Epithelial cell of proximal tubule (primary cell): ENCODE measurements around the gene C6orf89. TPM values are rescaled to one million over a fixed set of nuclear protein-coding genes. Genes with fewer than 3 reads are reported as not detected.

Experiments
- DNase-seq: peaks from one replicate; pipeline ENCODE4 v3.0.0-alpha.2; 2011; ENCODE audit warnings: low read depth
- H3K4me3 ChIP-seq: 2 replicates; pipeline ENCODE4 v1.5.1; 2011; ENCODE audit warnings: low read depth, mild to moderate bottlenecking, low read length
- CTCF ChIP-seq: conservative IDR thresholded peaks from 2 replicates; pipeline ENCODE4 v1.5.1; 2012; ENCODE audit warnings: low read depth, mild to moderate bottlenecking, low read length
- total RNA-seq: library from RNA; depleted of rRNA; stranded (reverse); fragments of >200 nt; gene quantifications from 2 replicates; pipeline ENCODE4 v1.2.3, GENCODE V29; 2015

Gene C6orf89
- total RNA-seq, 1 donor from 2014 or later = 16.3 TPM

- DNase-seq = no peak
- no peak for TF ChIP-seq CTCF
- no peak overlapping the region for H3K4me3 ChIP-seq
Observed at GRCh38 chr6:36949636-36950035, 63.9 kb downstream of the C6orf89 start.

GRCh38 chr6:36953931-36954261 lies 68.1 kb downstream of the C6orf89 start:
- no peak for TF ChIP-seq CTCF
- H3K4me3 ChIP-seq = no peak overlapping the region
- no peak for DNase-seq

GRCh38 chr6:36954262-36954931 lies 68.6 kb downstream of the C6orf89 start, which contains the start of gene PI16:
PI16 (plus strand) TSS chr6:36954738; CDS start chr6:36954761, 23 bp downstream.
- no peak for TF ChIP-seq CTCF
- no peak for DNase-seq

GRCh38 chr6:36955136-36955535 lies 69.4 kb downstream of the C6orf89 start:
- no peak for TF ChIP-seq CTCF
- no peak overlapping the region for H3K4me3 ChIP-seq
- DNase-seq = no peak

More at GRCh38 chr6:36954262-36954931, 68.6 kb downstream of the C6orf89 start, which contains the start of gene PI16:
- H3K4me3 ChIP-seq = no peak within 1 kb of the TSS

- H3K4me3 ChIP-seq = no peak overlapping the region
- no peak for TF ChIP-seq CTCF
- no peak for DNase-seq
Observed at GRCh38 chr6:36955671-36956445, 70.1 kb downstream of the C6orf89 start.

GRCh38 chr6:36956446-36956820 lies 70.7 kb downstream of the C6orf89 start:
- no peak overlapping the region for H3K4me3 ChIP-seq
- DNase-seq = no peak
- TF ChIP-seq CTCF = no peak
